HG02623 (cell line): ENCODE measurements around the gene GATB.

Experiments used
- ATAC-seq: cut with Tn5 transposase; IDR thresholded peaks from one replicate; pipeline ENCODE4 v1.9.1; 2021; ENCODE audit warnings: moderate library complexity; ENCODE audit not compliant: unreplicated experiment

Gene GATB

DNA sequence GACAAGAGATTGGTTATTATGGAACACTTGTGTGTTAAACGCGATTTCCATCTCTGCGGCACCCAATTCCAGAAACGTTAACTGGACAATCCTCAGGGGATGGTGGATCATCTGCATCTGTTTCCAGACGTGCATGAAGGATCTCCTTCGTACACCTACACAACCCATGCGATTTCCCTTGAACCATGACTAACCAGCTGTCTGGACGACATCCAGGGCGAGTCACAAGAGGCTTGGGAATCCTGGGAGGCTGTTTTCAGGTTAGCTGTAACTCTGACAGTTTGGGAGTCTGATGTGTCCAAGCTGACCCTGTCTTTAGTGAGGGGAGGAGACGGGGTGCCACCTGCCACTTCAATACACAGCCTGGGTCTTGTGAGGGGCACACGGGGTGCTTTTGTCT, 84.5 kb downstream of the GATB start:
- ATAC-seq = no peak

DNA sequence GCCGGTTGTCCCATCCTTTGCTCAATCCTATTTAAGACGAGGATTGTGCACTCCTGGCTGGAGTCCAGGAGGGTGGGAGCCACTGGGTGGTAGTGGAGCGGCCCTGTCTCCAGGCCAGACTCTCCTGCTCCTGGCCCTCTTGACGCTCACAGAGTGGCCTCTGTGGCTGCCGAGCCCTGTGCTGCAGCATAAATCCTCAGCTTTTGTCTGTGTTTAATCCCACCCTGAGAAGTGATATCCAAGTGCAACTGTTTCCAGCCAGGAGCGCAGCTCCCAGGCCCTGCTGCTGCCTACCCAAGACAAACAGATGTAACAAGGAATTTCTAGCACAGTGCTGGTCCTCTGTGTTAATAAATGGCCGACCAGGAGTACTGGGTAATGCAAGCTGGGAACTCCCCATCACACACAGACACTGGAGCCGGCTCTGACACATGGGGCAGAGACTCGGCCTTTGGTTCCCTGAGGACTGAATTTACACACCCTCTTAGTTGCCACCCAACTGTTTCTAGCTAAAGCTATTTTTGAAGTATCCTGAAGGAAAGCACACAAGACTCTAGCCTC, 85.3 kb downstream of the GATB start:
- ATAC-seq = no peak

DNA sequence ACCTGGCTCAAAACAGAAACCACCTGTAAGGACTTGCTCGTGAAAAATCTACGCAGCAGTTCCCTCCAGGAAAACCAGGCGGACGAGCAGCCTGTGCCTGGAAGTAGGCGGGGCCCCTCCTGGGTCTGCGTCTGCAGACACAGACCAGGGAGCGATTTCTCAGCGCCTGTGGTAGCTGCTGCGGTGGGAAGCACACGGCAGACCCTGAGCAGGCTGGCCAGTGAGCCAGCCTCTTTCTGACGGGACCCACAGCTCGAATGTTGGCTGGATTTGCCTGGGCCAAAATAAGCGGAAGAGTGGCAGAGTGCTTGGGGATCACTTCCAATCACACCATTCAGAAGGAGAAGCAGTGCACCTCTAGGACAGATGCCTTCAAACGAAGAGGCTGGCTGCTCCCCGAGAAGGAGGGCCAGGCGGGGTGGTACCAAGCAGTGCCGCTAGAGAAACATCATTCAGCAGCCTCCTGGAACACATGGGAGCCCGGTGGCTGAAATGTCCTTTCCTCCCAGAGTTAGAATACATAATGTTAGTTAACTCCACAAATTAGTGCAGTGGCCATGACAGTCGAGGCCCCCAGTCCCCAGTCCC, 85.9 kb downstream of the GATB start:
- no peak for ATAC-seq

DNA sequence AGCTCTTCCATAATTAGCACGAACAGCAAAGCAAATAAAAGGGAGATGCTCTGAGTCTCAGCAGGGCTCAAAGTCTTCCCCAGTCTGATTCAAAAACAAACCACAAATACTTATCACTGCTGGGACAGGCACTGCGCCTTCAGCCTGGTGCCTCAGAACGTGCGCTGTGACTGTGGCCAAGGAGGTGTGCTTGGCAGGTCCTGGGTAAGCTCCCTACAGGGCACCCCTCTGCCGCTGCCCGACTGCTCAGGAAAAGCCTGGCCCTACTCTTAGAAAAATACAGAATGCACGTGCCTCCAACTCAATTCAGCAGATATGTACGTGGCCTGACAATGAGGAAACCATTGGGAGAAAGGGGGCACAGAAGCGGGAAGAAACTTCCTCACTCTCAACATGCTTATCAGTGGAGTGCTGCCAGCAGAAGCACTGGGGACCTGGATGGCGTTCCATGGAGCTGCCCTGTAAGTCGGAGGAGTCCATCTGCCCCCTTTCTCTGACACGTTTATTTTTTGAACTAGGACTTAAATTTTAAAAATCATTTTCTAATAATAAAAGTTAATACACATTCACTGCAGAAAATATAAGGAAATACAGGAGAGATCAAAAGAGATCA, 86.8 kb downstream of the GATB start:
- ATAC-seq = no peak

DNA sequence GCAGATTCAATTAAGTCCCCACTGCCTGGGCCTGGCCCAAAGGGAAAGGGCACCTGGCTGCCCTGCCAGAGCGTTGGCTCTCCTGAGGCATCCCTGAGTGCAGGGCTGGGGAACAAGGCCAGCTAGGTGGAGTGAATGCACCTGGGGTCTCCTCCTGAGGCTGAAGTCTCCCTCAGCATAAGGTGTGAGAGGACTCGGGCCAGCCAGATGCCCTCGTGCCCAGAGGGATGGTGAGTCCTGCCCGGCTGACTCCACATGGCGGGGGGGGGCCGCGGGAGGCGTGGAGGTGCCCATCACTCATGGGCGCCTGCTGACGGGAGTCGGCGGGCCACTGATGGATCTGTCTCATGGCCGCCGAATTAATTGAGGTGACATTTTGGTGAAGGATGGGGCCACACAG, 87.8 kb downstream of the GATB start:
- no peak for ATAC-seq

DNA sequence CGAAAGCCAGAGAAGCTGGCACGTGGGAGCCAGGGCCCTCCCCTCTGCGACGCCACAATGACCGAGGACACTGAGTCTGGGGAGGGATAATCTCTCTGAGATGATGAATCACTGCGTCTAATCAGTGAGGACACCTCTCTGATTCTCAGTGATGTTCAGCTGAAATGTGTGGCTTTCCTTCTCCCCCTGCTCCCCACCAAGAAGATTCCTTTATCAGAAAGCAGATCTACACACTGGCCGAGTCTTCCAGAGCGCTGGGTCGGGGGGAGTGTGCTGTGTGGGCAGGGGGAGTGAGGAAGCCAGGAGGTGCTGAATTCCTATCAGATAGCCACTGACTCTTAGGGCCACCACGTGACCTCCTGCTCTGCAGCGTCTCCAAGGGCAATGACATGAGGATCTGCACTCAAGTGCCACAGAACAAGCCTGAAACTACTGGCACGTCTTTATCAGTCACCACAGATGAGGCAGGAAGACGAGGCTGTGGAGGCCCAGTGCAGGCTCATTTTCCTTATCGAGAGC, 89.2 kb downstream of the GATB start:
- no peak for ATAC-seq

DNA sequence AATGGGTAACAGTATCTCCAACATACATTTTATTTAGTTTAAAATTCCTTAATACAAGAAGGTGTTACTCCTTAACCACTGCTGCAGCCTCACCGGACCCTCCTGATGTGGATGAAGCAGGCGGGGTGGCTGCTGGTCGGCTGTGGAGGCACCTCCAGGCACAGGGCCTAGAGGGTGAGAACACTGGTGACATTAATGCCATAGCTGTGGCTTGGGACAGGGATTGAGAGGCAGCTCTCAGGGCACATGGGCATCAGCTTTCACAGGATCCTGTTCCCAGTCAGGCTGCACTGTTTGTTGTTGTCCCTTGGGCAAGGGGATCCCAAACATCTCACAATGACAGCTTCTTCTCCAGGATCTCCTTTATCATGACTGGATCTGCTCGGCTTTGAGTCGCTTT, 90.0 kb downstream of the GATB start:
- no peak for ATAC-seq

DNA sequence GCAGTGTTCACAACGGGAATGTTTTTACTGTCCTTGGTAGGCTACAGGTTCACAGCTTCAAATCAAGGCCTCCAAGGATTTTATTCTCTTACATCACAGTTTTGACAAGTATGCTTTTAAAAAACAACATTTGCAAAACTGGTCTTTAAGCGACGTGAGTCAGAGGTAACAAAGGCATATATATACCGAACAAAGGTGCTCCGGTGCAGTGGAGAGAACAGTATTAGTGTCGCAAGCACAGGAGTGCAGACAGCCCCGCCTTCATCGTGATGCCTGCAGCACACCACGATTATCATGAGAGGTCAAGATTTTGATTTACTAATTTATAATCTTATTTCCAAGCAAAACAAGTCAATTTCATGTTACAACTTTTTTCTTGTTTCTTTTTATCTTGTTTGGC, 90.8 kb downstream of the GATB start:
- ATAC-seq = no peak

DNA sequence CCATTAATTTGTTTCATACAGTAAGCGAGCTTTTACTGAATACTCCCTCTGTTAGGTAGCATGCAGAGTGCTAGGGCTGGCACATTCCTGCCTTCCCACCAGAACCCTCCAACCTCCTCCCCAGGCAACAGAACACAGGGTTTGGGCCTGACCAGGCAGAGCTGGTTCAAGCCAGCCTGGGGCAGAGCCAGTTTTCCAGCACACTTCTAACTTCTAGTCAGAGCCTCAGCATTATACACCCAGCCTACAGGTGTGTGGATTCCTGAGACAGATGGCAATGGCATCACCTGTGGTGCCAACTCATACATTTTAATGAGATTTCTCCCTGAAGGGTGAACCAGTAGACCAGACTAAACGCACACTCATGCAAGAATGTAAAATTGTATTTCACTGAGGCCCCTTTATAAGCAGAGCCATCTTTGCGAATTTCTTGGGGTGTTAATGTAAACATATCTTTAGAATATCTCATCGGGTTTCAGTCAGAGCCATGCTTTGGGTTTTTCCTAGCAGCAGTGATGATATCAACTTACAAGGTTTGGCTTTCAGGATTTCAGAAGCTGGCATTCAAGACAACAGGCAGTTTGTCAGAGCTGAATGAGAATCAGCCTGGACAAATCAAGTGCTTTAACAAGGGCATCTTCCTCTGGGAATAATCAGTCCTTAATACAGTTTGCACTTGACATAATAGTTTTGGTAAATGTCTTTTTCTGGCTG, 92.0 kb downstream of the GATB start:
- ATAC-seq = no peak

DNA sequence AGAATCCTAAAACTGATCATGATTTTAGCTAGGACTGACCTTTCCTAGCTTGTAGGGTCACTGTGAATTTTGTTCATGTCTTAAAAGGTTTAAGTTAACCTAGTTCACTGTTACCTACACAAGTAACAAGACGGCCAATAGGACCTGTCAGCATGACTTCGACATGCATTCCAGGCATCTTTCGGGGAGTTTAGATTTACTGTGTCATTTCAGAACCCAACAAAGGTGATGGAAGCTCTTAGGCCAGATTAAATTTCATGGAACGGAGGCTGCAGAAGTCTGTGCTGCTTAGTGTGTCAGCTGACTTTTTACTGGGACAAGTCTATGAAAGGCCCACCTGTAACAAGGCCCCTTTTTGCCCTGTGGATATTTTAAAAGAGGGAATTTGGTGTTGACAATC, 93.1 kb downstream of the GATB start:
- ATAC-seq = no peak

DNA sequence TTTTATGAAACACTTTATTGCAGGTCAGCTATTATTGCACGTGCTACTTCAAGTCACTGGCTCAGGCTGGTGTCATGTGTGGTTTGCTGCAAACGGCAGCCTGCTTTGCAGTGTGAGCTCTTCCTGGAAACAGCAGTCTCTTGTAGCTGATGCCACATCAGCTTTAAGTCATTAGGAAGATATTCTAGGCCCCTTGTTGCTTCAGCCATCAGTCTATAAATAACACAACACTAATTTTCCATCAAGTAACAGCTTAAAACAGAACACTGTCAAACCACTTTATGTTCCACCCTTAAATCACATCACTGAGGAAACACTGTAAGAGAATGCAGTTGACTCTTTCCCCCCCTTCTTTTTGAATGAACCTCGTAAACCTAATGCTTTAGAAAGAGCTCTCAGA, 93.8 kb downstream of the GATB start:
- no peak for ATAC-seq

DNA sequence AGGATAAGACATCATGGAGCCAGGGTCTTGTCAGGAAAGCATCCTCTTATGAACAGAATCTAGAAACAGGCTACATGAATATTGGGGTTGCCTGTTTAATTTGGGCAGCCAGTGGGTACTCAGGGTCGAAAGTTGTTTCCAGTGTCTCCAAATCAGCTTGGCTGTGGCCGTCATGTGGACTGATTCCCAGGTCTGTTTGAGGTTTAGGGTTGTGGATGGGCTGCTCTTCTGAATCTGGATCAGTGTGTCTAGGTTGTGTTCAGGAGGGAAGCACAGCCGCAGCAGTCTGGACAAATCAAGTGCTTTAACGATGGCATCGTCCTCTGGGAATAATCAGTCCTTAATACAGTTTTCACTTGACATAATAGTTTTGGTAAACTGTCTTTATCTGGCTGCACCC, 94.3 kb downstream of the GATB start:
- no peak for ATAC-seq

DNA sequence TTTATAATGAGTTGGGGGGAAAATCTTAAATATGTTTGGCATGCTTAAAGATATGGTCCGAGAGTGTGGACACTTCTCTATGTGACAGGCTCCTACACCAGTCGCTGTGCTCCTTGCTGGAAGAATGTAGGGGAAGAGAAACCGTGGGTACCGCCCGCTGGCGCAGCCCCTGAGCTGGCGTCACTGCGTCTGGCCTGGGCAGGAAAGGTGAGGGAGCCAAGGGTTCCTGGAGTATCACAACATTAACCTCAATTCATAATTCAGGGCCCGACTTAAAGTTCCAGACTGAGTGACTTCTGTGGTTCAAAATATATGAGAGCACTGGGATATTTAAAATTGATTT, 95.1 kb downstream of the GATB start:
- no peak for ATAC-seq

DNA sequence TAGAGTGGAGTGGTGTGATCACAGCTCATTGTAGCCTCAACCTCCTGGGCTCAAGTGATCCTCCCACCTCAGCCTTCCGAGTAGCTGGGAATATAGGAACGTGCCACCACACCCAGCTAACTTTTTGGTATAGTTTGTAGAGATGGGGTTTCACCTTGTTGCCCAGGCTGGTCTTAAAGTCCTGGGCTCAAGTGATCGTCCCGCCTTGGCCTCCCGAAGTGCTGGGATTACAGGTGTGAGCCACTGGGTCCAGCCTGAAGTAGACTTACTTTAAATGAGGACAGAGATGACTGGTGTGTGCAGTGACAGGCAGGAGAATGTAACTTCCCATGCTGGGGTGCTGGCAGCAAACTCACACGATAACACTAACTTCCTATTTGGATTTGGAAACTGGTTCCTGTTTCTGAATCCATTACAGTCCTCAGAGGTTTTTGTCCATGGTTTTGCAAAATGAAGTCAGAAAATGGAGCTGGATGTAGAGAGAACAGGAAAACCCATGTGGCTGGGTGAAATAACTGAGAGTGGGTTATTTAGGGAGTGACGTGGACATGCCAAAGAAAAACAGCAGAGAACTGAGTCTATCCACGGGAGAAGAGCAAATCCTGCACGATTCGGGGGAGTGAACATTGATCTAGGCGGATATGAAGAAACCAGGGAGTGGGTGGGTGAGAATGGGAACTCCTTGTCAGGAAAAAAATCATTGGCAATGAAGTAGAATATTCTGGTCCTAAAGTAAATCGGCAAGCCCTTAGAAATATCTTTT, 95.6 kb downstream of the GATB start:
- no peak for ATAC-seq

DNA sequence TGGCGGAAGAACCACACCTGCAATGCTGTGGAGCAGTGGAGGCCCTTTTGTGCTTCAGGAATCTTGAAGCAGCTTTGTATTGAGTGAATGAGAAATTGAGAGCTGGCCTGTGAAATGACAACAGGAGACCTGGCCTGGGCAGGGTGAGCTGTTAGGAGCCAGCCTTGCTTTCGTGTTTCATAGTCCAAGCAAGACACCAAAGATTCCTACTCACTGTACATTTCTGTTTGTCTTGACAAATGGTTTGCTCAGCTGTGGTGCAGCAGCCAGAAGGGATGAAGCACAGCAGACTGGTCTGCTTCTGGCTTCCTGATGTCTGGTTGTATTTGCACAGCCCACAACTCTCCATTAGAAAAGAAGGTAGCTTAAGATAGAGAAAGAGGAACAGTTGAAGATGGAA, 96.5 kb downstream of the GATB start:
- ATAC-seq = no peak

DNA sequence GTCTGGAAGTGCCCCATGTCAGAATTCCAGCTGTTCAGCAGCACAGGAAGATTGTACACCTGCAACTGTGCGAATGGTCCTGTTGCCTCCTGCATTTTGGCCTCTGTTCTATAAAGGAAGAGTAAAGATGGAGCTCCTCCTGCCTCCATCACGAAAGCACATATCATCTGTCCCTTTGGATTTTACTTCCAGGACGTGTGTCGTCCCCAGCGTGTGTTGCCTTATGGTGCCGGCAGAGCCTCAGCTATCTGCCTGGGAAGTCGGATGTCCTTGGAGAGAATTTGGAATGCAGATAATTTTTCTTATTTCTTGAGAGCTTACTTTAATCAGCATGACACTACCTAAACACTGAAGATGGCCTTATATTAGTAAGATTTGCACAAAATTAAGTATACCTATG, 97.7 kb downstream of the GATB start:
- no peak for ATAC-seq

DNA sequence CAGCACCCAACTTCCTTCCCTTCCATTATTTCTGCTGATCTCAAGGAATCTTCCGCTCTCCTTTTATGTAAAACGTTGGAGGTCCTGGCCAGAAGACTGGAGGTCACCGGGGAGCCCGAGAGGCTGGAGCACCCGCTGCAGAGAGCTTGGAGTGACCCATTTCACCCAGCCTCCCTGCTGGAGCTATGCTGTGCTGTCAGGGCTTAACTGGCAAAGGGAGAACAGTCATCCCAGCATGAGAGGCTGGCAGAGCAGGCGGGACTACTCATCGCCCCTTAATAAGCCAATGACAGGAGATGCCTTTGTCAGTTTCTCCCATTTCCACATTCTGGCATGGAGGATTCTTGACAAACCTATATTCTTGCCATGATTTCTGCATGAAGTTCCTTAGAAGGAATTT, 98.9 kb downstream of the GATB start:
- ATAC-seq = no peak

DNA sequence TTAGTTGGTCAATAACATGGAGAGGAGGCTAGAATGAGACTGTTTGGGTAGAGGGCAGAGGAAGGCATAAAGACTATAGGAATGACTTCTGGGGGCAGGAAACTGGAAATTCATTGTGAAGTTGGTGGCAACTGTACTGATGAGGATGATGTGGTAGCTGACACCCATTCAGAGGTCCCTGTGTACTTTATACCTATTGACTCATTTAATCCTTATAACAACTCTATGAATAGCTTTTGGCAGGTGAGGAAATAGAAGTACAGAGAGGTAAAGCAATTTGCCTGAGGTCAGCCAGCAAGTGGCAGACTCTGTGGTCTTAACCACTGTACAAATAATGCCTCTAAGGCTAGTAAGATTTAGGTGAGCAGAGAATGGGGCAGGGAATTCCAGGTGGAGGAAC, 100.1 kb downstream of the GATB start:
- no peak for ATAC-seq

DNA sequence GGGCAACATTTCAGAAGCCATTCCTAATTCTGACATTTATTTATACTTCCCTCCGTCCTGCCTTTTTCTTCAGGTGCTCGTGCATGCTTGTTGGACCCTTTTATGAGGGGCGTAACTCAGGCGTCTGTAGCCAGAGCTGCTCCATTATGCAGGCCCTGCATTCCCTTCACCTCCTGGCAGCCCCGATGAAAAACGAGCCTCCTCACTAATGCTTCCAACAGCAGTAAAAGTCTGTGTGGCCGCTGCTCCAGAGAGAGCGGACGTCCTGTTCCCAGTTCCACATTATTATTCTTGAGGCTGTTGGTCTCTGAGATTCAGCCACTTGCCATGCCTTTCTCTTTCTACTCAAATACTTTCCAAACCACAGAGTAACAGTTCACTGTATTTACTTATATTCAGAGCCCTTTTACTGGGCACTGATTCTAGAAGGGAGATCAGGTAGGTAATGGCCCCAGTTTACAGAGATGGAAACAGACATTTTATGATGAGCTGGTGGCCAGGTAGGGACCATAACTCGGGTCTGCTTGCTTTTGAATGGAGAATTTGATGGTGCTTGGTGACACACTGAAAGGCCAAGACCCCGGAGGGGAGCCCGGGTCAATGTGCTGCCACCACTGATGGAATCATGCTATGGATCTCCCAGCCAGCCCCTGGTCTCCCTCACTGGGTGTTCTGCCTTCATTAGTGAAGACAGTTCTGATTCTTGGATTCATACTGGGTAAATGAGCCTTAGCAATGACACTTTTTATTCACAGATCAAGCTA, 101.0 kb downstream of the GATB start:
- ATAC-seq = no peak

DNA sequence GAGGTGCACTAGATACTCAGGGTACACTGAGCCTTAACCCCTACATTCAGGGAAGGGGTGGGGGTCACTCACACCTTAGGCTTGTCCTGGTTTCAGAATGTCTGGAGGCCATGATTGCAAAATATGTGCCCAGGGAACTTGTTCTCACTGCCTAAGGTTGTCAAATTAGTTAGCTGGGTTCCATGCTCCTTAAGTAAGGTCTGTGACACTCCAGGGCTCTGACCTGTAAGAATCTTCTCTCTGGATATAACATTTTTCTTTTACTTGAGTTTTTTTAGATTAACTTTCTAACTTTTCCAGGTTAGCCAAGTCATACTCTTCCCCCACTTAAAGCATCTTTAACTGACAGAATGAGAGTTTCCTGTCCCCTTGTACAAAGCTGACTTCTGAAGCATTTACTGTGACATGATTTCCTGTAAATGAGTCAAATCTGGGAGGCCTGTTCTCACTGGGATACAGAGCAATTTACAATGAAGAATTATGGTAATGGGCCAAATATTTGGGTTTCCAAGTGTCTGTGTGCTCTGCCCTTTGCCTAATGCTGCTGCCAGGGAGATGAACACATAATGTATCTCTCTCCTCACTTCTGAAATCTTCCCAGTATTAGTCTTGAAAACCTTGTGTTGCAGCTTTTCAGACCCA, 101.7 kb downstream of the GATB start:
- ATAC-seq = no peak
